Glutamatergic neuron (in vitro differentiated cells): Measurements from ENCODE around the gene MOV10L1. TPM values are rescaled to one million over a fixed set of nuclear protein-coding genes. Genes with fewer than 3 reads are reported as not detected.

Source experiments
- DNase-seq: peaks from one replicate; pipeline ENCODE4 v3.0.0; 2022
- H3K27ac Mint-ChIP-seq: one replicate; pipeline ENCODE4 v1.8.0; 2020; ENCODE audit warnings: mild to moderate bottlenecking, mixed read lengths, inconsistent platforms; ENCODE audit not compliant: unreplicated experiment
- H3K27me3 Mint-ChIP-seq: one replicate; pipeline ENCODE4 v1.8.0; 2020; ENCODE audit warnings: mild to moderate bottlenecking, moderate library complexity, mixed read lengths, inconsistent platforms; ENCODE audit not compliant: unreplicated experiment
- H3K36me3 Mint-ChIP-seq: one replicate; pipeline ENCODE4 v1.8.0; 2020; ENCODE audit warnings: mild to moderate bottlenecking, mixed read lengths, inconsistent platforms; ENCODE audit not compliant: unreplicated experiment
- H3K4me1 Mint-ChIP-seq: one replicate; pipeline ENCODE4 v1.8.0; 2020; ENCODE audit warnings: mild to moderate bottlenecking, low read depth, mixed read lengths, inconsistent platforms; ENCODE audit not compliant: unreplicated experiment
- H3K4me3 Mint-ChIP-seq: one replicate; pipeline ENCODE4 v1.8.0; 2020; ENCODE audit warnings: mild to moderate bottlenecking, mixed read lengths, inconsistent platforms; ENCODE audit not compliant: unreplicated experiment
- H3K9me3 Mint-ChIP-seq: one replicate; pipeline ENCODE4 v1.8.0; 2020; ENCODE audit warnings: mild to moderate bottlenecking, moderate library complexity, mixed read lengths, inconsistent platforms; ENCODE audit not compliant: unreplicated experiment
- CTCF ChIP-seq: fragments of 200-600 bp; sonication (generic); IDR thresholded peaks from one replicate; pipeline ENCODE4 v1.5.0; 2021; ENCODE audit not compliant: partially characterized antibody, unreplicated experiment
- total RNA-seq: library from RNA; stranded (reverse); fragmentation: NEBNext Ultra II Directional; extraction: Animal tissue kit (Norgen Biotek cat#: 25700); gene quantifications from one replicate; pipeline ENCODE4 v1.2.1, GENCODE V29; 2021; ENCODE audit not compliant: unreplicated experiment

The MOV10L1 gene
- total RNA-seq, 1 donor from 2014 or later: 0.34 TPM

DNA sequence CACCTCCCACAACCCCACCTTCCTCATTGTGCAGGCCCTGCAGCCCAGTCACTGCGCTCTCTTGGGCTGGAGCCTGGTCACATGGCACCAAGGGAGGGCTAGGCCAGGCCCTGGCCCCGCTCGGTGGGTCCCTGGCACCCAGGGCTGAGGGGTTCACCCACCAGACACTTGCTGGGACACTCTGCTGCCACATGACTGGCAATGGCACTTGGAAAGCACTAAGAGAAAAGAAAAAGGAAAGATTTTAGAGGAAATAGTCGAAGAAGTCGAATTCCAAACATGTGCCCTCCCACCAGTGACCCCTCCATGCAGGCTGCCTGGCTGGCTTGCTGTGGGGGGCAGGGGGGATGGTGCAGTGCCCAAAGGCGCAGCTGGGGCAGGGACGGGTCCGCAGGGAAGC, 19.4 kb upstream of the MOV10L1 start:
- H3K4me3 Mint-ChIP-seq: no peak overlapping the region
- no peak overlapping the region for H3K27ac Mint-ChIP-seq
- TF ChIP-seq CTCF: no peak
- H3K4me1 Mint-ChIP-seq: no peaks in the 10 kb centered on the region
- no peaks in the 10 kb centered on the region for H3K9me3 Mint-ChIP-seq
- no peaks in the 10 kb centered on the region for H3K27me3 Mint-ChIP-seq
- DNase-seq: no peak
- no peaks in the 10 kb centered on the region for H3K36me3 Mint-ChIP-seq

DNA sequence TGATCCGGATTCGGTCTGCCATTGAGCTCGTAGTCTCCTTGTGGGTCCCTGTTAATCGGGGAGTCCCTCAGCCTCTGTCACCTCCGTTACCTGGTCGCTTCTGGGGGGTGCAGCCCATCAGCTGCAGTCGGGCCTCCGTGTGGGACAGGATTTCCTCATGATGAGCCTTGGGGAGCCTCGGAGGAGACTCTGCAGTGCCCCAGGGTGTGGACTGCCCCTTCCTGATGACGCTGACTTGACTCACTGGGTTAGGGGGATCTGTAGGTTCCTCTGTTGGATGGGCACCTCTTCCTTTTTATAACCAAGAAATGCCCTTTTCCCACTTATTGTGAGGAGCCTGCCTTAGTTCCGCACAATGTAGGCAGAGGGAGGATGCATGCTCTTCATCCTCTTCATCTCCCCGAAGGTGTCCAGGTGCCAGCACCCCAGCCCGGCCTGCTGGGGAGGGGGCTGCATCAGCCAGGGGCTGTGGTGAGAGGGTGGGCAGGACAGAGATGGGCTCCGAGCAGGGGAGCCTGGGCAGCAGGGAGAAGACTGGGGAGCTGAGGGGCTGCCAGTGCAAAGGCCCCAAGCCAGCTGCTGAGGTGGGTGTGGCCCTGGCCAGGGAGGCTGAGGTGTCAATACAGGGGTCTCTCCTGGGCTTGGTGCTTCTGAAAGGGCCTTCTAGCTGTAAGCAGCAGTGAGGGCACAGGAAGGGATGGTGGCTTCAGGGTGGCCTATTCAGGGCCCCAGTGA, 18.2 kb upstream of the MOV10L1 start:
- Mint-ChIP-seq H3K9me3 (no peaks in the 10 kb centered on the region), H3K36me3 (no peaks in the 10 kb centered on the region), H3K4me3 (no peak overlapping the region), H3K27me3 (no peaks in the 10 kb centered on the region), H3K27ac (no peak overlapping the region), H3K4me1 (peaks cover 3% of the 10 kb centered on the region)
- no peak for TF ChIP-seq CTCF
- DNase-seq: no peak

DNA sequence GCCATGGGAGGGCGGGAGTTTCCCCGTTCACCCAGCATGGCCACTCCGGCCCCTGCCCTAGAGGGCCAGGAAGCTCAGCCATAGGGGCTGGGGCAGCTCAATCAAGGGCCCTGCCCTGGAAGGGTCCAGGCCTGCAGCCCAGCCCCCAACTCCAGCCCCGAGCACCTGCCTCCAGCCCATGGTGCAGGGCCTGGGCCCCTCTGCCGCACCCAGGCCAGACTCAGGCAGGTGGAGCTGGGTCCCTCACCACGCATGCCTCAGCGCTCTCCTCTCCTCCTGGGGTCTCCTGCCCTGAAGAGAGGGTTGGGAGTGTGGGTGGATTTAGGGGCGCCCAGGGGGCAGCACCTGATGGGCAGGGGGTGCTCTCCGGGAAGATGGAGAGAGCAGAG, 17.6 kb upstream of the MOV10L1 start:
- Mint-ChIP-seq H3K4me1 (peaks cover 4% of the 10 kb centered on the region), H3K9me3 (no peaks in the 10 kb centered on the region), H3K27me3 (no peaks in the 10 kb centered on the region), H3K36me3 (no peaks in the 10 kb centered on the region), H3K4me3 (no peak overlapping the region), H3K27ac (no peak overlapping the region)
- TF ChIP-seq CTCF: no peak
- DNase-seq: no peak

DNA sequence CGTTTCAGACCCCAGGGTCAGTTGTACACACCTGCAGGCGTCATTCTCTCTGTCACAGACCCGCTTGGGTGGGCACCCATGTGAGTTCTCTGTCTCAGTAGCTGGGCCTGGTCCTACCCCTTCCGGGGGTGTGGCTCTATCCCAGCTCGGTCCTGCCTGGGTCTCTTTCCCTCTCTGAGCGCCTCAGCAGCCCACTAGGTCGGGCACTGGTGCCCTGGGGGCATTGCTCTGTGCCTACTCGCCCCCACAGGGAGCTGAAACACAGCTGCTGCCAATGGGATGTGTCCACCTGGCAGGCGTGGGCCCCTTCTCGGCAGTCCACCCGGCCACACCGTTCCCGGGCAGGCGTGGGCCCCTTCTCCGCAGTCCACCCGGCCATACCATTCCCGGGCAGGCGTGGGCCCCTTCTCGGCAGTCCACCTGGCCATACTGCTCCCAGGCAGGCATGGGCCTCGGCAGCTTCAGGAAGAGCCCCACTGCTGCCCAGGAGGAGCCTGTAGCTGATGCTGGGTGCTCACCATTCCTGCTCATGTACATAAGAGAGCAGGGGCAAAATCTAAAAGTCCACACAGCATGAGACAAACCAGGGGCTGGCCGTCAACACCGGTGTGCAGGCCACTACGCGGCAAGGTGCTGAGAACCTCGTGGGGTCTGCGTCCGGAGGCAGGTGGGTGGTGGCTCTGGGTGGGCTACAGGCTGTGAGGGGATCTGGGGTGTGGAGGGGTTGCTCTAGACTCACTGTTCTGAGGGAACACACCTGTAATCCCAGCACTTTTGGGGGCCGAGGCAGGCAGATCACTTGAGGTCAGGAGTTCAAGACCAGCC, 16.9 kb upstream of the MOV10L1 start:
- TF ChIP-seq CTCF: no peak
- no peak for DNase-seq
- Mint-ChIP-seq H3K4me1 (peaks cover 4% of the 10 kb centered on the region), H3K4me3 (no peak overlapping the region), H3K9me3 (no peaks in the 10 kb centered on the region), H3K27me3 (no peaks in the 10 kb centered on the region), H3K27ac (no peak overlapping the region), H3K36me3 (no peaks in the 10 kb centered on the region)

DNA sequence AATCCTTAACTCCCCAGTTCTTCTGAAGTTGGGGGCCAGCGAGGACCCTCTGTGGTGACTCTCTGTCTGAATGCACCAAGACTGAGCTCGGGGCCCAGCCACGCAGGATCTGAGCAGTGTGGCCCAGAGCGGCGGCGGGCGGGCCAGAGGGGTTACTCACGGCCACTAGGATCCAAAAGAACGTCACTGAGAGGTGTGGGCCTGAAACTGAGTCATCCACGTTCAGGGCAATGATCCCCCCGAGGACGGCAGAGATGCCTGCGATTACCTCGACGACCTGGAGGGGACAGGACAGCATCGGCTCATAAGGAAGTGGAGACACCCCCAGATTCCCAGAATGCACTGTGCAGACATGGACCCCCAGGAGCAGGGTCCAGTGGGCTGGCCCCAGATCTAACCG, 15.8 kb upstream of the MOV10L1 start:
- Mint-ChIP-seq H3K27ac (no peak overlapping the region), H3K9me3 (peaks cover 4% of the 10 kb centered on the region), H3K4me3 (no peak overlapping the region), H3K4me1 (peaks cover 4% of the 10 kb centered on the region), H3K36me3 (no peaks in the 10 kb centered on the region), H3K27me3 (no peaks in the 10 kb centered on the region)
- TF ChIP-seq CTCF: no peak
- no peak for DNase-seq
